Pancreas (tissue), 10 donors: Measurements from ENCODE around the gene CLDN18. TPM values are rescaled to one million over a fixed set of nuclear protein-coding genes. Genes with fewer than 3 reads are reported as not detected.

ENCODE experiments used
- ATAC-seq, 4 donors: fragments of 200-7000 bp; cut with Tn5 transposase; one replicate each; pipeline versions ENCODE4 v1.8.0 to v1.9.1; 2020; ENCODE audit warnings: mild to moderate bottlenecking in 4 of 4, moderate library complexity in 4 of 4
- DNase-seq, 6 donors: peaks; one replicate each; pipeline ENCODE4 v3.0.0-alpha.2; 2020
- FAIRE-seq: peaks from 2 replicates; lab custom pipeline; 2012; peaks lifted over from hg19 to GRCh38; lab: Jason Lieb, UNC
- H3K27ac ChIP-seq, 4 donors: fragments of 200-600 bp; sonication (generic); 1 replicate in 3 of 4; 2 replicates in 1 of 4; pipeline versions ENCODE4 v1.5.0 to v1.8.0; 2020
- H3K27me3 ChIP-seq, 4 donors: fragments of 200-600 bp; one replicate each; pipeline ENCODE4 v1.8.0; 2021
- H3K36me3 ChIP-seq, 3 donors: fragments of 200-600 bp; sonication (generic) in 1 of 3; one replicate each; pipeline versions ENCODE4 v1.5.0 to v1.8.0; 2020 to 2021
- H3K4me1 ChIP-seq, 3 donors: fragments of 200-600 bp; one replicate each; pipeline ENCODE4 v1.8.0; 2021
- H3K4me3 ChIP-seq, 4 donors: fragments of 200-600 bp; sonication (generic) in 2 of 4; one replicate each; pipeline versions ENCODE4 v1.5.0 to v1.8.0; 2020 to 2021
- H3K9me3 ChIP-seq, 4 donors: fragments of 200-600 bp; one replicate each; pipeline ENCODE4 v1.8.0; 2021
- WGBS, 2 donors: extraction: QIAGEN DNeasy Blood & Tissue Kit; methylation state at CpG; one replicate each; pipeline ENCODE4 v1.1.7; 2013; 5-methylcytosine and 5-hydroxymethylcytosine counted together
- intact Hi-C, 3 donors: fragments of 100-400 bp; cut with DNase I; formaldehyde crosslinking; loops; one replicate each; pipeline versions ENCODE4 v1.11.1 to v1.14.2; 2022
- polyA plus RNA-seq, 2 donors: library from polyadenylated mRNA; stranded (reverse); fragments of 200-250 nt; gene quantifications; one replicate each; pipeline ENCODE4 v1.2.3, GENCODE V29; 2013
- total RNA-seq, 6 donors: library from RNA; stranded (reverse); fragmentation: NEBNext Ultra II Directional in 4 of 6; extraction: Animal tissue kit (Norgen Biotek cat#: 25700) in 4 of 6; gene quantifications; one replicate each; pipeline versions ENCODE4 v1.2.1 to v1.2.4, GENCODE V29; 2021 to 2023
- TF ChIP-seq, protein P1 (sequence below), 4 donors: fragments of 200-600 bp; sonication (generic) in 3 of 4; IDR thresholded peaks; one replicate each; pipeline versions ENCODE4 v1.5.0 to v1.8.0; 2021; ENCODE audit warnings: antibody characterized with exemption in 4 of 4
- donor health status: healthy with polysubstance abuse.
- donor health status: DM: no; HTN: no; CAD: no; lungs with moderate emphysema.
- donor health status: DM: no; HTN: no; CAD: no.
- donor health status: control.
- donor health status: control.
- donor health status: Bipolar disorder and iron deficiency.
- donor health status: DM: yes; HTN: yes; CAD: no.
- donor health status: DM: no; HTN: no; CAD: no.
- donor health status: DM: no; HTN: no; CAD: no.
- donor health status: DM: yes; HTN: yes; CAD: no.

CLDN18 gene
- total and polyA plus RNA-seq, 8 donors = 0.04 to 8.1 (median 2.0) TPM; not detected in 4

DNA sequence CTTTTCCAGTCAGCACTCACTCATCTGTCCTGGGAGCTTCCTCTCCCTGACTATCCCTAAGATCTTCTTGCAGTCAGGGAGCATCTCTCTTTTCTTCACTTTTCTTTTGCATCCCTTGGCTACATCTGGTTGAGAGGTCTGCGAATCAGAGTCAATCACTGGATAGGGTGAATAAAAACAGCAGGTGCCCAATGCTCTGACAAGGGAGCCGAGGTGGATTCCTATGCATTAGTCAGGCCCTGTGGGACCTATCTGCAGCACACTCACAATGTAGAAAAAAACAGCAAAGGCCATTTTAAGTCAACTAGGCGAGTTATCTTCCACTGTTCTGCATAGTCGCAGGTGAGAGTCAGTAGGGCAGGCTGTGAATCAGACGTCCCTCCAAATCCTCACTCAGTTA is 69.9 kb downstream of the CLDN18 start:
- no peaks in the 10 kb centered on the region for H3K27me3 ChIP-seq
- no peak for FAIRE-seq

DNA sequence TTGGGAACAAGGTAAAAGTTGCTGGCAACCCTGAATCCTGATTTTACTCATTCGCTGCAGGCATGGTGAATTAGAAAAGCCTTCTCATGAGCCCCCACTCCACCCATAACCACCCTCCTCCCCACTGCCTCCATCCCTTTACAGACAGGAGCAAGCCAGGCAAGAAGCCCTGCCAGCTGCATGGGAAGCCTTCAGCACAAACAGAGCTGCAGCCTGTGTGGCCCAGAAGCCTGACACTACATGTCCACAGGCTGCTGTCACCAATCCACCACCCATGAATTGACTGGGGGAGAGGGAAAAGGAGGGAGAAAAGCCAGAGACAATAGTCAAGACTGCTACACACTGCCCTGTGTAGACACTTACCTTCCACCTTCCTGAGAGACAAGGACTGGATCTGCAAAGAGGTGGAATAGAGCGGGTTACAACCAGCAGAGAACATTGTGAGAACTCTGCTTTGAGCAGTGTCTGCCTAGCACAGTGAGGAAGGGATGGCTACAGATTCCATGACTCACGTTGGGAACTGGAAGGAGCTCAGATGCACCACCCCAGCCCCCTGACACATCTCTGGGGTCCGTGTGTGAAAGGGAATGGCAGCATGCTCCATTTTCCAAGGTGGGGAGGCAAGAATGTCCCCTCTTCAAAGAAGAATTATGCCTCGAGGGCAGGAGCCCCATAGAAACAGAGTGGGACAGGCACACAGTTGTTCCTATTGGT is 71.6 kb downstream of the CLDN18 start:
- Histone ChIP-seq H3K27ac (peak overlapping the region in 2 of 4 donors; percentile 55 to 59), H3K9me3 (no peaks in the 10 kb centered on the region), H3K27me3 (no peaks in the 10 kb centered on the region), H3K4me1 (peaks cover 0 to 17% (median 6%) of the 10 kb centered on the region in 3 donors), H3K4me3 (no peak overlapping the region), H3K36me3 (peaks cover 0 to 3% (median 0%) of the 10 kb centered on the region in 3 donors)
- WGBS, 2 donors = 71 to 85% methylated on average over 5 of the region's 5 CpGs
- ATAC-seq (peak in 3 of 4 donors; percentile 14 to 43 (median 35)), FAIRE-seq (no peak), DNase-seq (no peak)
- intact Hi-C loops = no loop called here
- TF ChIP-seq, protein P1, sequence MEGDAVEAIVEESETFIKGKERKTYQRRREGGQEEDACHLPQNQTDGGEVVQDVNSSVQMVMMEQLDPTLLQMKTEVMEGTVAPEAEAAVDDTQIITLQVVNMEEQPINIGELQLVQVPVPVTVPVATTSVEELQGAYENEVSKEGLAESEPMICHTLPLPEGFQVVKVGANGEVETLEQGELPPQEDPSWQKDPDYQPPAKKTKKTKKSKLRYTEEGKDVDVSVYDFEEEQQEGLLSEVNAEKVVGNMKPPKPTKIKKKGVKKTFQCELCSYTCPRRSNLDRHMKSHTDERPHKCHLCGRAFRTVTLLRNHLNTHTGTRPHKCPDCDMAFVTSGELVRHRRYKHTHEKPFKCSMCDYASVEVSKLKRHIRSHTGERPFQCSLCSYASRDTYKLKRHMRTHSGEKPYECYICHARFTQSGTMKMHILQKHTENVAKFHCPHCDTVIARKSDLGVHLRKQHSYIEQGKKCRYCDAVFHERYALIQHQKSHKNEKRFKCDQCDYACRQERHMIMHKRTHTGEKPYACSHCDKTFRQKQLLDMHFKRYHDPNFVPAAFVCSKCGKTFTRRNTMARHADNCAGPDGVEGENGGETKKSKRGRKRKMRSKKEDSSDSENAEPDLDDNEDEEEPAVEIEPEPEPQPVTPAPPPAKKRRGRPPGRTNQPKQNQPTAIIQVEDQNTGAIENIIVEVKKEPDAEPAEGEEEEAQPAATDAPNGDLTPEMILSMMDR (IDR thresholded peaks at IDR 0.05) = no peak

More for the DNA sequence above, 69.9 kb downstream of the CLDN18 start:
- intact Hi-C loops = no loop called here
- no peak overlapping the region for H3K4me3 ChIP-seq
- no peaks in the 10 kb centered on the region for H3K9me3 ChIP-seq
- no peak overlapping the region for H3K27ac ChIP-seq
- DNase-seq (no peak), ATAC-seq (no peak)
- no peaks in the 10 kb centered on the region for H3K36me3 ChIP-seq
- H3K4me1 ChIP-seq = peaks cover 0 to 17% (median 6%) of the 10 kb centered on the region in 3 donors
- TF ChIP-seq, protein P1 (IDR thresholded peaks at IDR 0.05) = no peak
- WGBS, 2 donors = 85 to 89% methylated on average over 5 of the region's 5 CpGs

DNA sequence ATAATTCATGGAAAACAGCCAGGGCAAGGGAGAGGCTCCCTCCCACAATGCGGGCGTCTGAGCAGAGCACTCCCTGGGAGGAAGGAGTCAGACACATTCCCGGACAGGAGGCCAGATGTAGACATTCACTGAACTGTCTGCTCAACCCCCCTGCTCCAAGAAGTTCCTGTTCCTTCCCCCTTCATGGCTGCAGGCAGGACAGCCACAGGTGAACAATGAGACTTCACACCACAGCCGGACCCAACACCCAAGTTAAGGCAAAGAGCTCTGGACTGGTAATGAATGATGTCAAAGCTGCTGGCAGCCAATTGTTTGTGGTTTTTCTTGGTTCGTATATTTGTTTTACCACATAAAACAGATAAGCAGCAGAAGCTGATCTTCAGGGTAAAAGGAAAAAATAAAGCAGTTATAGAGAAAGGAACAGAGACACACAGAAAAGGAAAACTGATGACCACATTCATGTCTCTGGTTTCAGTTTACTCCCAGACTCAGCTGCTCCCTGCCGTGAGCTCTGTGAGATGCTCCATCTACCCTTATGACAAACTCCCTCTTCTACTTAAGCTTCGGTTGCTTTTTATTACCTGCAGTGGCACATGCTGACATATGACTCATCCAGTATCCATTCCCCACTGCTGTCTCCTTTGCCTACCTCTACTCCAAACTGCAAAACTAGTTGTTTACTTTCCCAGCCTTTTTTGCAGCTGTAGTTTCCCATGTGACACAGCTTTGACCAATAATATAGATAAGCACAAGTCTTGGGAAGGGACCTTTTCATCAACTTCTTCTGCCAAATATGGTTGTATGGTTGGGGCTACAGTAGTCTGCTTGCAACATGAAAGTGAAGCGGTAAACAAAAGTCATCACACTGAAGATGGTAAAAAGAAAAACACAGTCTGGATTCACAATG is 72.4 kb downstream of the CLDN18 start:
- Histone ChIP-seq H3K27me3 (no peaks in the 10 kb centered on the region), H3K27ac (peak overlapping the region in 2 of 4 donors; percentile 55 to 59), H3K36me3 (peaks cover 0 to 6% (median 0%) of the 10 kb centered on the region in 3 donors), H3K9me3 (no peaks in the 10 kb centered on the region), H3K4me3 (no peak overlapping the region), H3K4me1 (peaks cover 0 to 17% (median 6%) of the 10 kb centered on the region in 3 donors)
- 30 to 34% methylated on average over 8 of the region's 8 CpGs for WGBS, 2 donors
- DNase-seq = peak in 2 of 6 donors; percentile 44 to 49
- FAIRE-seq = no peak
- ATAC-seq = peak; percentile 71 to 81 (median 78)
- TF ChIP-seq, protein P1 (IDR thresholded peaks at IDR 0.05) = no peak
- intact Hi-C loops = no loop called here

DNA sequence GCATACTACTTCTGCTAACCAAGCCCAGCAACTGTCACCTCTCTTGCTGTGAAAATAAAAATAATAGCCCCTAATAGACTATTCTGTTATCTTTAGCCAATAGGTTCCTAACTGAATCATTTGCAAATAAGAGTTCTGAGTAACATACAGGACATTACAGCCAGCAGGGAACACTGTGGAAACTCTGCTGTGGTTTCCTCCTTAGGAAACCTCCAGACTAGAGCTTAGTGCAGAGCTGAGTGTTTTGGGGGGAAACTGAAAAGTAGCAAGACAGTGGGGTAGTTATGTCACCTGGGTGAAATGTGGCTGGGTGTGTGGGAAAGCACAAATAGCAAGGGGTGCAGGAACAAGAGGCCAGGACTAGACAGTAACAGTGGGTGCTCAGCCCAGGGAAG is 73.0 kb downstream of the CLDN18 start:
- TF ChIP-seq, protein P1 (IDR thresholded peaks at IDR 0.05) = no peak
- H3K4me1 ChIP-seq = peaks cover 0 to 17% (median 6%) of the 10 kb centered on the region in 3 donors
- H3K4me3 ChIP-seq = no peak overlapping the region
- intact Hi-C loops = no loop called here
- peaks cover 0 to 6% (median 4%) of the 10 kb centered on the region in 3 donors for H3K36me3 ChIP-seq
- peak in 2 of 4 donors; percentile 3 to 25 for ATAC-seq
- no peaks in the 10 kb centered on the region for H3K27me3 ChIP-seq
- DNase-seq = no peak
- no peak for FAIRE-seq
- peak overlapping the region in 2 of 4 donors; percentile 1 to 59 for H3K27ac ChIP-seq
- no peaks in the 10 kb centered on the region for H3K9me3 ChIP-seq

Other genes starting within 250 kb of the CLDN18 start
- gene SOX14, start 245.8 kb upstream of the CLDN18 start, total RNA-seq = not detected
- not detected for gene SOX14, start 245.8 kb upstream of the CLDN18 start, polyA plus RNA-seq
- 10 to 100 TPM in 2 of 6 donors, 1 to 10 TPM in 4; 6.3 to 11.4 (median 8.7) TPM for gene DZIP1L, start 105.4 kb downstream of the CLDN18 start, total RNA-seq
- gene DZIP1L, start 105.4 kb downstream of the CLDN18 start, polyA plus RNA-seq = 10 to 100 TPM; 19.3 to 21.7 TPM
- 1 to 10 TPM in 4 of 6 donors, under 1 TPM in 2; 0.47 to 2.0 (median 1.1) TPM for gene A4GNT, start 122.2 kb downstream of the CLDN18 start, total RNA-seq
- gene A4GNT, start 122.2 kb downstream of the CLDN18 start, polyA plus RNA-seq = 1 to 10 TPM in 1 of 2 donors, under 1 TPM in 1; 0.34 to 1.2 TPM
- 10 to 100 TPM in 1 of 6 donors, 1 to 10 TPM in 5; 4.3 to 12.2 (median 6.3) TPM for gene DBR1, start 164.8 kb downstream of the CLDN18 start, total RNA-seq
- 1 to 10 TPM; 3.5 to 7.6 TPM for gene DBR1, start 164.8 kb downstream of the CLDN18 start, polyA plus RNA-seq
- 10 to 100 TPM; 15.4 to 21.1 (median 18.6) TPM for gene ARMC8, start 177.1 kb downstream of the CLDN18 start, total RNA-seq
- 10 to 100 TPM in 1 of 2 donors, 1 to 10 TPM in 1; 7.6 to 14.4 TPM for gene ARMC8, start 177.1 kb downstream of the CLDN18 start, polyA plus RNA-seq